Type B pancreatic cell (in vitro differentiated cells): ENCODE data around the gene SCYGR5. TPM values are rescaled to one million over a fixed set of nuclear protein-coding genes. Genes with fewer than 3 reads are reported as not detected.
"Not testable (repeated sequence)": the region's sequence is repeated elsewhere in the genome, so short reads cannot be mapped to it uniquely, and the experiment has no call there.

ENCODE experiments used
- DNase-seq: peaks from one replicate; pipeline ENCODE4 v3.0.0; 2021; ENCODE audit warnings: mixed read lengths; ENCODE audit not compliant: unreplicated experiment; ENCODE audit errors: extremely low spot score
- H3K27ac Mint-ChIP-seq: 2 replicates; pipeline ENCODE4 v1.8.0; 2021; ENCODE audit warnings: mild to moderate bottlenecking, mixed read lengths
- H3K27me3 Mint-ChIP-seq: 2 replicates; pipeline ENCODE4 v1.8.0; 2021; ENCODE audit warnings: mixed read lengths
- H3K36me3 Mint-ChIP-seq: 2 replicates; pipeline ENCODE4 v1.8.0; 2021; ENCODE audit warnings: mixed read lengths
- H3K4me1 Mint-ChIP-seq: one replicate; pipeline ENCODE4 v1.8.0; 2021; ENCODE audit warnings: mixed read lengths; ENCODE audit not compliant: unreplicated experiment
- H3K4me3 Mint-ChIP-seq: 2 replicates; pipeline ENCODE4 v1.8.0; 2021; ENCODE audit warnings: mild to moderate bottlenecking, mixed read lengths
- H3K9me3 Mint-ChIP-seq: 2 replicates; pipeline ENCODE4 v1.8.0; 2021; ENCODE audit warnings: mixed read lengths
- CTCF ChIP-seq: fragments of 200-600 bp; sonication (generic); conservative IDR thresholded peaks from 2 replicates; pipeline ENCODE4 v1.5.0; 2021; ENCODE audit warnings: antibody characterized with exemption, mild to moderate bottlenecking
- long read RNA-seq: library from polyadenylated mRNA; unstranded; transcript quantifications from one replicate; pipeline ENCODE4 v2.0.0, GENCODE V29; 2020
- total RNA-seq: library from RNA; stranded (reverse); gene quantifications from 2 replicates; pipeline ENCODE4 v1.2.1, GENCODE V29; 2021; ENCODE audit warnings: low replicate concordance

SCYGR5 gene
- not detected in 2 replicates for total RNA-seq
- long read RNA-seq = 0 reads

- not testable (repeated sequence) for H3K27ac Mint-ChIP-seq
Observed at GRCh38 chr2:227666631-227667170, at the start of gene SCYGR5. Gene SCYGR5, plus strand, starts transcription at chr2:227666804. Its CDS starts 0 bp downstream, at chr2:227666804.

GRCh38 chr2:227617316-227618230 is 49.0 kb upstream of the SCYGR5 start, which contains the start of gene SCYGR4:
Gene SCYGR4, plus strand, starts transcription at chr2:227617498. Its CDS starts 0 bp downstream, at chr2:227617498.
- no peak for DNase-seq
- Mint-ChIP-seq H3K27ac (no peak within 1 kb of the TSS), H3K27me3 (peaks cover 16% of the 10 kb centered on the region)

More at GRCh38 chr2:227666631-227667170, at the start of gene SCYGR5:
- DNase-seq, H3K27me3 Mint-ChIP-seq, H3K4me1 Mint-ChIP-seq, H3K36me3 Mint-ChIP-seq, H3K4me3 Mint-ChIP-seq, H3K9me3 Mint-ChIP-seq: not testable (repeated sequence)

GRCh38 chr2:227623226-227623625 is 43.4 kb upstream of the SCYGR5 start:
- H3K27ac Mint-ChIP-seq = peak overlapping the region; percentile 23

More at GRCh38 chr2:227617316-227618230, 49.0 kb upstream of the SCYGR5 start, which contains the start of gene SCYGR4:
- Mint-ChIP-seq H3K4me3 (no peak within 1 kb of the TSS), H3K4me1 (no peaks in the 10 kb centered on the region), H3K36me3 (no peaks in the 10 kb centered on the region), H3K9me3 (no peaks in the 10 kb centered on the region)
- no peak for TF ChIP-seq CTCF

GRCh38 chr2:227625420-227625819 is 41.2 kb upstream of the SCYGR5 start:
- H3K4me1 Mint-ChIP-seq = no peaks in the 10 kb centered on the region
- no peaks in the 10 kb centered on the region for H3K9me3 Mint-ChIP-seq
- no peak overlapping the region for H3K4me3 Mint-ChIP-seq
- H3K27me3 Mint-ChIP-seq = peaks cover 3% of the 10 kb centered on the region
- no peak for TF ChIP-seq CTCF
- no peak for DNase-seq
- no peak overlapping the region for H3K27ac Mint-ChIP-seq
- H3K36me3 Mint-ChIP-seq = no peaks in the 10 kb centered on the region

More at GRCh38 chr2:227623226-227623625, 43.4 kb upstream of the SCYGR5 start:
- H3K4me3 Mint-ChIP-seq = no peak overlapping the region
- DNase-seq = no peak
- H3K36me3 Mint-ChIP-seq = no peaks in the 10 kb centered on the region
- no peaks in the 10 kb centered on the region for H3K4me1 Mint-ChIP-seq
- no peak for TF ChIP-seq CTCF
- no peaks in the 10 kb centered on the region for H3K9me3 Mint-ChIP-seq
- no peaks in the 10 kb centered on the region for H3K27me3 Mint-ChIP-seq

GRCh38 chr2:227626580-227627151 is 39.9 kb upstream of the SCYGR5 start:
- H3K27me3 Mint-ChIP-seq = peaks cover 3% of the 10 kb centered on the region
- TF ChIP-seq CTCF = no peak
- no peak overlapping the region for H3K4me3 Mint-ChIP-seq
- no peak overlapping the region for H3K27ac Mint-ChIP-seq
- no peak for DNase-seq
- H3K9me3 Mint-ChIP-seq = no peaks in the 10 kb centered on the region
- H3K36me3 Mint-ChIP-seq = no peaks in the 10 kb centered on the region
- H3K4me1 Mint-ChIP-seq = no peaks in the 10 kb centered on the region
